HG03196 (cell line): ENCODE results near the gene MTA3.
"Not testable (repeated sequence)": the region's sequence is repeated elsewhere in the genome, so short reads cannot be mapped to it uniquely, and the experiment has no call there.

Source experiments
- ATAC-seq: cut with Tn5 transposase; IDR thresholded peaks from one replicate; pipeline ENCODE4 v1.9.1; 2021; ENCODE audit not compliant: unreplicated experiment

Gene MTA3

GRCh38 chr2:42566837-42567321 is 1.6 kb upstream of the MTA3 start:
- ATAC-seq, result peak; percentile 47

GRCh38 chr2:42567364-42567763 is 1.1 kb upstream of the MTA3 start:
- no peak for ATAC-seq

GRCh38 chr2:42567806-42568400 is 529 bp upstream of the MTA3 start:
- ATAC-seq, result peak; percentile 57

- no peak for ATAC-seq
Measured at GRCh38 chr2:42569116-42569711, 782 bp downstream of the MTA3 start.

- no peak for ATAC-seq
Measured at GRCh38 chr2:42569883-42570282, 1.5 kb downstream of the MTA3 start.

- ATAC-seq, result no peak
Measured at GRCh38 chr2:42572297-42573081, 4.1 kb downstream of the MTA3 start.

- no peak for ATAC-seq
Measured at GRCh38 chr2:42573256-42573655, 4.8 kb downstream of the MTA3 start.

- no peak for ATAC-seq
Measured at GRCh38 chr2:42575458-42576064, 7.1 kb downstream of the MTA3 start.

GRCh38 chr2:42578621-42579020 is 10.2 kb downstream of the MTA3 start:
- no peak for ATAC-seq

GRCh38 chr2:42581257-42581656 is 12.8 kb downstream of the MTA3 start:
- ATAC-seq, result no peak

- not testable (repeated sequence) for ATAC-seq
Measured at GRCh38 chr2:42584628-42585027, 16.2 kb downstream of the MTA3 start.

- ATAC-seq, result no peak
Measured at GRCh38 chr2:42585779-42586178, 17.3 kb downstream of the MTA3 start.

- no peak for ATAC-seq
Measured at GRCh38 chr2:42587526-42588117, 19.2 kb downstream of the MTA3 start.

GRCh38 chr2:42588121-42588520 is 19.7 kb downstream of the MTA3 start:
- no peak for ATAC-seq

GRCh38 chr2:42590176-42590575 is 21.7 kb downstream of the MTA3 start:
- no peak for ATAC-seq

GRCh38 chr2:42593282-42593681 is 24.9 kb downstream of the MTA3 start:
- ATAC-seq, result no peak

GRCh38 chr2:42598656-42599055 is 30.2 kb downstream of the MTA3 start:
- ATAC-seq, result no peak

GRCh38 chr2:42601076-42601475 is 32.6 kb downstream of the MTA3 start:
- ATAC-seq, result no peak

GRCh38 chr2:42602218-42602875 is 33.9 kb downstream of the MTA3 start:
- ATAC-seq, result no peak

- no peak for ATAC-seq
Measured at GRCh38 chr2:42602876-42603219, 34.4 kb downstream of the MTA3 start.

- not testable (repeated sequence) for ATAC-seq
Measured at GRCh38 chr2:42604341-42604867, 36.0 kb downstream of the MTA3 start.
